ENCODE results near the gene ARHGEF1.

Gene ARHGEF1

GRCh38 chr19:41845051-41845590 is 37.9 kb upstream of the ARHGEF1 start:
- no peak for TF ChIP-seq CTCF (IDR thresholded peaks at IDR 0.05; ENCODE audit: low read depth, low read length)

GRCh38 chr19:41847351-41848105 is 35.5 kb upstream of the ARHGEF1 start:
- TF ChIP-seq CTCF (IDR thresholded peaks at IDR 0.05; ENCODE audit: low read depth, low read length): no peak

More at GRCh38 chr19:41845051-41845590, 37.9 kb upstream of the ARHGEF1 start:
- no peak for DNase-seq (ENCODE audit: extremely low read depth, low read depth)

GRCh38 chr19:41848666-41849065 is 34.3 kb upstream of the ARHGEF1 start:
- no peak for TF ChIP-seq CTCF (IDR thresholded peaks at IDR 0.05; ENCODE audit: low read depth, low read length)

More at GRCh38 chr19:41847351-41848105, 35.5 kb upstream of the ARHGEF1 start:
- no peak for DNase-seq (ENCODE audit: extremely low read depth, low read depth)

GRCh38 chr19:41849067-41849466 is 33.9 kb upstream of the ARHGEF1 start:
- no peak for DNase-seq (ENCODE audit: extremely low read depth, low read depth)
- TF ChIP-seq CTCF (IDR thresholded peaks at IDR 0.05; ENCODE audit: low read depth, low read length): no peak

More at GRCh38 chr19:41848666-41849065, 34.3 kb upstream of the ARHGEF1 start:
- DNase-seq (ENCODE audit: extremely low read depth, low read depth): no peak

- no peak for DNase-seq (ENCODE audit: extremely low read depth, low read depth)
Observed at GRCh38 chr19:41850381-41850780, 32.6 kb upstream of the ARHGEF1 start.

GRCh38 chr19:41851456-41851855 is 31.5 kb upstream of the ARHGEF1 start:
- no peak for TF ChIP-seq CTCF (IDR thresholded peaks at IDR 0.05; ENCODE audit: low read depth, low read length)

More at GRCh38 chr19:41850381-41850780, 32.6 kb upstream of the ARHGEF1 start:
- no peak for TF ChIP-seq CTCF (IDR thresholded peaks at IDR 0.05; ENCODE audit: low read depth, low read length)

GRCh38 chr19:41853344-41853743 is 29.6 kb upstream of the ARHGEF1 start:
- no peak for TF ChIP-seq CTCF (IDR thresholded peaks at IDR 0.05; ENCODE audit: low read depth, low read length)
- DNase-seq (ENCODE audit: extremely low read depth, low read depth): no peak

More at GRCh38 chr19:41851456-41851855, 31.5 kb upstream of the ARHGEF1 start:
- DNase-seq (ENCODE audit: extremely low read depth, low read depth): no peak

All from AG09319 (cell line).